HAP-1 (cell line): ENCODE data around the gene HLA-DQA1.
"Not testable (repeated sequence)": the region's sequence is repeated elsewhere in the genome, so short reads cannot be mapped to it uniquely, and the experiment has no call there.

Experiments
- DNase-seq, 2 experiments: peaks; one replicate each; pipeline ENCODE4 v3.0.0-alpha.2; 2016 to 2020; ENCODE audit warnings: low spot score in 2 of 2
- H3K27me3 ChIP-seq: fragments of 250-450 bp; sonication (Bioruptor Pico); 2 replicates; pipeline ENCODE4 v1.5.1; 2020; ENCODE audit warnings: low read depth, mild to moderate bottlenecking, moderate library complexity
- H3K36me3 ChIP-seq: fragments of 250-450 bp; sonication (Bioruptor Pico); replicated peaks from 2 replicates; pipeline ENCODE4 v1.5.1; 2020; ENCODE audit warnings: mild to moderate bottlenecking
- H3K4me1 ChIP-seq: fragments of 250-450 bp; sonication (Bioruptor Pico); 2 replicates; pipeline ENCODE4 v1.5.1; 2020; ENCODE audit warnings: mild to moderate bottlenecking
- H3K4me3 ChIP-seq: fragments of 250-450 bp; sonication (Bioruptor Pico); 2 replicates; pipeline ENCODE4 v1.5.1; 2020; ENCODE audit warnings: mild to moderate bottlenecking, moderate library complexity
- H3K9me3 ChIP-seq: fragments of 250-450 bp; sonication (Bioruptor Pico); 2 replicates; pipeline ENCODE4 v1.5.1; 2020; ENCODE audit warnings: mild to moderate bottlenecking, moderate library complexity
- in situ Hi-C: fragments of 300-500 bp; cut with MboI; formaldehyde crosslinking; loops from 3 replicates; pipeline ENCODE4 v1.14.3; 2020; ENCODE audit warnings: low sequenced_read_pairs, inconsistent platforms, mixed read lengths

Gene HLA-DQA1

GRCh38 chr6:32658268-32658897, 21.2 kb downstream of the HLA-DQA1 start:
- Histone ChIP-seq H3K4me1 (no peaks in the 10 kb centered on the region), H3K36me3 (no peaks in the 10 kb centered on the region), H3K4me3 (no peak overlapping the region), H3K27me3 (0 out of 2 replicates have a peak, but pooled peaks cover 2% of the 10 kb centered on the region), H3K9me3 (no peaks in the 10 kb centered on the region)
- in situ Hi-C loops: no loop called here
- DNase-seq: no peak

- Histone ChIP-seq H3K9me3 (no peaks in the 10 kb centered on the region), H3K4me3 (no peak overlapping the region), H3K36me3 (no peaks in the 10 kb centered on the region), H3K27me3 (0 out of 2 replicates have a peak, but pooled peaks cover 2% of the 10 kb centered on the region), H3K4me1 (no peaks in the 10 kb centered on the region)
- in situ Hi-C loops: no loop called here
- no peak for DNase-seq
Measured at GRCh38 chr6:32659856-32660595, 22.8 kb downstream of the HLA-DQA1 start.

GRCh38 chr6:32662099-32662498, 24.9 kb downstream of the HLA-DQA1 start:
- H3K36me3 ChIP-seq: no peaks in the 10 kb centered on the region
- no peak for DNase-seq
- H3K9me3 ChIP-seq: no peaks in the 10 kb centered on the region
- peaks cover 11% of the 10 kb centered on the region for H3K27me3 ChIP-seq
- H3K4me3 ChIP-seq: no peak overlapping the region
- H3K4me1 ChIP-seq: no peaks in the 10 kb centered on the region
- in situ Hi-C loops: no loop called here

GRCh38 chr6:32662836-32663235, 25.6 kb downstream of the HLA-DQA1 start:
- no peaks in the 10 kb centered on the region for H3K9me3 ChIP-seq
- H3K36me3 ChIP-seq: no peaks in the 10 kb centered on the region
- no peaks in the 10 kb centered on the region for H3K4me1 ChIP-seq
- H3K4me3 ChIP-seq: no peak overlapping the region
- in situ Hi-C loops: no loop called here
- no peak for DNase-seq
- H3K27me3 ChIP-seq: peaks cover 19% of the 10 kb centered on the region

GRCh38 chr6:32664354-32664753, 27.1 kb downstream of the HLA-DQA1 start:
- in situ Hi-C loops: no loop called here
- H3K4me3 ChIP-seq: no peak overlapping the region
- no peak for DNase-seq
- H3K4me1 ChIP-seq: no peaks in the 10 kb centered on the region
- H3K27me3 ChIP-seq: peaks cover 21% of the 10 kb centered on the region
- no peaks in the 10 kb centered on the region for H3K9me3 ChIP-seq
- no peaks in the 10 kb centered on the region for H3K36me3 ChIP-seq

GRCh38 chr6:32664827-32665362, 27.7 kb downstream of the HLA-DQA1 start:
- Histone ChIP-seq H3K36me3 (no peaks in the 10 kb centered on the region), H3K4me1 (no peaks in the 10 kb centered on the region), H3K4me3 (no peak overlapping the region), H3K27me3 (peaks cover 21% of the 10 kb centered on the region), H3K9me3 (no peaks in the 10 kb centered on the region)
- in situ Hi-C loops: no loop called here
- no peak for DNase-seq

- in situ Hi-C loops: no loop called here
- DNase-seq: no peak
- no peaks in the 10 kb centered on the region for H3K9me3 ChIP-seq
- H3K4me1 ChIP-seq: no peaks in the 10 kb centered on the region
- no peak overlapping the region for H3K4me3 ChIP-seq
- no peaks in the 10 kb centered on the region for H3K36me3 ChIP-seq
- peaks cover 21% of the 10 kb centered on the region for H3K27me3 ChIP-seq
Measured at GRCh38 chr6:32665661-32666060, 28.5 kb downstream of the HLA-DQA1 start.

- in situ Hi-C loops: no loop called here
Measured at GRCh38 chr6:32666420-32667300, 29.5 kb downstream of the HLA-DQA1 start, which contains the start of gene HLA-DQB1. HLA-DQB1 (minus strand) TSS chr6:32666657; CDS start chr6:32666607, 50 bp downstream.

GRCh38 chr6:32668226-32668747, 31.1 kb downstream of the HLA-DQA1 start:
- H3K27me3 ChIP-seq: peaks cover 21% of the 10 kb centered on the region
- DNase-seq: no peak
- H3K9me3 ChIP-seq: no peaks in the 10 kb centered on the region
- H3K36me3 ChIP-seq: no peaks in the 10 kb centered on the region
- no peak overlapping the region for H3K4me3 ChIP-seq
- H3K4me1 ChIP-seq: no peaks in the 10 kb centered on the region
- in situ Hi-C loops: no loop called here

More at GRCh38 chr6:32666420-32667300, 29.5 kb downstream of the HLA-DQA1 start, which contains the start of gene HLA-DQB1:
- H3K27me3 ChIP-seq: peaks cover 21% of the 10 kb centered on the region
- H3K4me1 ChIP-seq: no peaks in the 10 kb centered on the region
- DNase-seq: peak; percentile 3 to 23
- H3K9me3 ChIP-seq: no peaks in the 10 kb centered on the region
- no peaks in the 10 kb centered on the region for H3K36me3 ChIP-seq
- H3K4me3 ChIP-seq: no peak within 1 kb of the TSS

GRCh38 chr6:32669240-32669639, 32.0 kb downstream of the HLA-DQA1 start:
- in situ Hi-C loops: no loop called here
- Histone ChIP-seq H3K27me3 (peaks cover 21% of the 10 kb centered on the region), H3K9me3 (no peaks in the 10 kb centered on the region), H3K4me3 (no peak overlapping the region), H3K4me1 (no peaks in the 10 kb centered on the region), H3K36me3 (no peaks in the 10 kb centered on the region)
- DNase-seq: no peak

- H3K36me3 ChIP-seq: no peaks in the 10 kb centered on the region
- DNase-seq: no peak
- no peak overlapping the region for H3K4me3 ChIP-seq
- in situ Hi-C loops: no loop called here
- peaks cover 21% of the 10 kb centered on the region for H3K27me3 ChIP-seq
- no peaks in the 10 kb centered on the region for H3K4me1 ChIP-seq
- H3K9me3 ChIP-seq: no peaks in the 10 kb centered on the region
Measured at GRCh38 chr6:32669893-32670292, 32.7 kb downstream of the HLA-DQA1 start.

GRCh38 chr6:32671908-32672307, 34.7 kb downstream of the HLA-DQA1 start:
- H3K9me3 ChIP-seq, H3K4me3 ChIP-seq, in situ Hi-C loops, H3K36me3 ChIP-seq, DNase-seq, H3K4me1 ChIP-seq: not testable (repeated sequence)
- H3K27me3 ChIP-seq: peaks cover 11% of the 10 kb centered on the region

GRCh38 chr6:32674123-32674522, 36.9 kb downstream of the HLA-DQA1 start:
- DNase-seq, in situ Hi-C loops, H3K4me3 ChIP-seq, H3K27me3 ChIP-seq, H3K9me3 ChIP-seq, H3K4me1 ChIP-seq, H3K36me3 ChIP-seq: not testable (repeated sequence)
